GM18951 (cell line): ENCODE results near the gene CFAP100.

Experiments
- POLR2A ChIP-seq: IDR thresholded peaks from 4 replicates; pipeline ENCODE4 v1.6.1; 2011; ENCODE audit warnings: mild to moderate bottlenecking; ENCODE audit not compliant: insufficient read length, insufficient read depth; ENCODE audit errors: extremely low read depth
- in situ Hi-C: fragments of 300-500 bp; cut with MboI; formaldehyde crosslinking; loops from one replicate; pipeline ENCODE4 v1.12.0; 2022; ENCODE audit warnings: low sequenced_read_pairs, mixed read lengths, inconsistent platforms; ENCODE audit not compliant: unreplicated experiment

CFAP100 gene

GRCh38 chr3:126442094-126442855 is 47.6 kb downstream of the CFAP100 start:
- in situ Hi-C loops: no loop called here
- no peak for TF ChIP-seq POLR2A

GRCh38 chr3:126442856-126443242 is 48.1 kb downstream of the CFAP100 start:
- no peak for TF ChIP-seq POLR2A
- in situ Hi-C loops: no loop called here

GRCh38 chr3:126445506-126445905 is 50.8 kb downstream of the CFAP100 start:
- in situ Hi-C loops: no loop called here
- no peak for TF ChIP-seq POLR2A

GRCh38 chr3:126446301-126446700 is 51.6 kb downstream of the CFAP100 start:
- in situ Hi-C loops: no loop called here
- no peak for TF ChIP-seq POLR2A

GRCh38 chr3:126446791-126447190 is 52.1 kb downstream of the CFAP100 start:
- TF ChIP-seq POLR2A: no peak
- in situ Hi-C loops: no loop called here

- no peak for TF ChIP-seq POLR2A
- in situ Hi-C loops: no loop called here
Measured at GRCh38 chr3:126447456-126448106, 52.9 kb downstream of the CFAP100 start.

- no peak for TF ChIP-seq POLR2A
- in situ Hi-C loops: no loop called here
Measured at GRCh38 chr3:126448136-126448892, 53.6 kb downstream of the CFAP100 start.

- no peak for TF ChIP-seq POLR2A
- in situ Hi-C loops: no loop called here
Measured at GRCh38 chr3:126448893-126449180, 54.1 kb downstream of the CFAP100 start.

- in situ Hi-C loops: no loop called here
- TF ChIP-seq POLR2A: no peak
Measured at GRCh38 chr3:126449621-126450051, 54.9 kb downstream of the CFAP100 start.

- TF ChIP-seq POLR2A: no peak
- in situ Hi-C loops: no loop called here
Measured at GRCh38 chr3:126450219-126450618, 55.5 kb downstream of the CFAP100 start.

- no peak for TF ChIP-seq POLR2A
- in situ Hi-C loops: no loop called here
Measured at GRCh38 chr3:126450744-126451143, 56.0 kb downstream of the CFAP100 start.

GRCh38 chr3:126451511-126451910 is 56.8 kb downstream of the CFAP100 start:
- in situ Hi-C loops: no loop called here
- no peak for TF ChIP-seq POLR2A

GRCh38 chr3:126452213-126452612 is 57.5 kb downstream of the CFAP100 start:
- in situ Hi-C loops: no loop called here
- TF ChIP-seq POLR2A: no peak

- TF ChIP-seq POLR2A: no peak
- in situ Hi-C loops: no loop called here
Measured at GRCh38 chr3:126454025-126454424, 59.3 kb downstream of the CFAP100 start.
